Mesenchymal stem cell (in vitro differentiated cells and primary cell): Measurements from ENCODE around the gene NAB2.
"Not testable (repeated sequence)": the region's sequence is repeated elsewhere in the genome, so short reads cannot be mapped to it uniquely, and the experiment has no call there.

Experiments used
- DNase-seq: peaks from one replicate; pipeline ENCODE4 v3.0.0-alpha.2; 2013
- H2AFZ ChIP-seq: one replicate; pipeline ENCODE4 v1.6.1; 2013; ENCODE audit warnings: low read depth, mild to moderate bottlenecking, control low read depth, inconsistent platforms, low read length, moderate library complexity
- H2AK5ac ChIP-seq: 2 replicates; pipeline ENCODE4 v1.6.1; 2013; ENCODE audit warnings: low read length, moderate library complexity, mild to moderate bottlenecking, inconsistent platforms; ENCODE audit not compliant: severe bottlenecking
- H2BK120ac ChIP-seq: one replicate; pipeline ENCODE4 v1.6.1; 2013; ENCODE audit warnings: low read depth, mild to moderate bottlenecking, inconsistent platforms, low read length, moderate library complexity
- H2BK12ac ChIP-seq, 2 experiments: one replicate each; pipeline ENCODE4 v1.6.1; 2013; ENCODE audit warnings: inconsistent platforms in 2 of 2, low read length in 2 of 2, mild to moderate bottlenecking in 2 of 2, moderate library complexity in 2 of 2, control low read depth in 1 of 2
- H2BK15ac ChIP-seq: one replicate; pipeline ENCODE4 v1.6.1; 2013; ENCODE audit warnings: mild to moderate bottlenecking, low read depth, inconsistent platforms; ENCODE audit not compliant: poor library complexity, severe bottlenecking
- H2BK5ac ChIP-seq: 2 replicates; pipeline ENCODE4 v1.6.1; 2013; ENCODE audit warnings: low read depth, mild to moderate bottlenecking, low read length, control low read depth, inconsistent platforms; ENCODE audit not compliant: poor library complexity, severe bottlenecking
- H3K14ac ChIP-seq, 2 experiments: one replicate each; pipeline ENCODE4 v1.6.1; 2013; ENCODE audit warnings: inconsistent platforms in 2 of 2, low read length in 2 of 2, control low read depth in 1 of 2, mild to moderate bottlenecking in 1 of 2, moderate library complexity in 1 of 2
- H3K18ac ChIP-seq, 2 experiments: one replicate each; pipeline ENCODE4 v1.6.1; 2013; ENCODE audit warnings: inconsistent platforms in 2 of 2, low read length in 2 of 2, control low read depth in 1 of 2, low read depth in 1 of 2, mild to moderate bottlenecking in 1 of 2
- H3K23ac ChIP-seq, 2 experiments: one replicate each; pipeline ENCODE4 v1.6.1; 2013; ENCODE audit warnings: inconsistent platforms in 2 of 2, low read length in 2 of 2, mild to moderate bottlenecking in 2 of 2, moderate library complexity in 2 of 2, control low read depth in 1 of 2
- H3K27ac ChIP-seq: 2 replicates; pipeline ENCODE4 v1.5.1; 2013; ENCODE audit warnings: mild to moderate bottlenecking, moderate library complexity, low read length, control low read depth, inconsistent platforms; ENCODE audit not compliant: poor library complexity, severe bottlenecking
- H3K27me3 ChIP-seq, 2 experiments: 2 replicates each; pipeline versions ENCODE4 v1.6.1 to v1.7.0; 2013; ENCODE audit warnings: low read length in 2 of 2, mild to moderate bottlenecking in 2 of 2, moderate library complexity in 2 of 2, control low read depth in 1 of 2, inconsistent platforms in 1 of 2; ENCODE audit not compliant: control insufficient read depth in 1 of 2, insufficient read depth in 1 of 2
- H3K36me3 ChIP-seq, 2 experiments: 2 replicates each; pipeline versions ENCODE4 v1.6.1 to v1.7.0; 2013; ENCODE audit warnings: low read length in 2 of 2, control low read depth in 1 of 2, inconsistent platforms in 1 of 2, low read depth in 1 of 2, mild to moderate bottlenecking in 1 of 2; ENCODE audit not compliant: insufficient read depth in 2 of 2, control insufficient read depth in 1 of 2
- H3K4ac ChIP-seq, 2 experiments: one replicate each; pipeline ENCODE4 v1.6.1; 2013; ENCODE audit warnings: inconsistent platforms in 2 of 2, low read length in 2 of 2, mild to moderate bottlenecking in 2 of 2, moderate library complexity in 2 of 2, control low read depth in 1 of 2, low read depth in 1 of 2
- H3K4me1 ChIP-seq: 2 replicates; pipeline ENCODE4 v1.6.1; 2013; ENCODE audit warnings: low read depth, low read length, control low read depth; ENCODE audit not compliant: control insufficient read depth, insufficient read depth
- H3K4me2 ChIP-seq: 2 replicates; pipeline ENCODE4 v1.6.1; 2013; ENCODE audit warnings: low read length, mild to moderate bottlenecking, inconsistent platforms; ENCODE audit not compliant: poor library complexity, severe bottlenecking
- H3K4me3 ChIP-seq, 2 experiments: 2 replicates each; pipeline versions ENCODE4 v1.5.1 to v1.7.0; 2013; ENCODE audit warnings: low read length in 2 of 2, mild to moderate bottlenecking in 2 of 2, control low read depth in 1 of 2, low read depth in 1 of 2; ENCODE audit not compliant: insufficient read depth in 1 of 2
- H3K79me1 ChIP-seq: replicated peaks from 2 replicates; pipeline ENCODE4 v1.6.1; 2013; ENCODE audit warnings: mild to moderate bottlenecking, control low read depth, low read length, inconsistent platforms; ENCODE audit not compliant: poor library complexity, severe bottlenecking
- H3K9ac ChIP-seq: 2 replicates; pipeline ENCODE4 v1.7.0; 2013; ENCODE audit warnings: mild to moderate bottlenecking, low read length, moderate library complexity
- H3K9me3 ChIP-seq: 2 replicates; pipeline ENCODE4 v1.7.0; 2013; ENCODE audit warnings: mild to moderate bottlenecking, low read length; ENCODE audit not compliant: control insufficient read depth
- H4K8ac ChIP-seq: one replicate; pipeline ENCODE4 v1.6.1; 2013; ENCODE audit warnings: inconsistent platforms, mild to moderate bottlenecking, low read length, moderate library complexity
- H4K91ac ChIP-seq: one replicate; pipeline ENCODE4 v1.6.1; 2013; ENCODE audit warnings: mild to moderate bottlenecking, low read length, inconsistent platforms
- WGBS: methylation state at CpG from one replicate; pipeline ENCODE4 v1.1.7; 2013; ENCODE audit warnings: mixed read lengths; 5-methylcytosine and 5-hydroxymethylcytosine counted together

NAB2 gene

DNA sequence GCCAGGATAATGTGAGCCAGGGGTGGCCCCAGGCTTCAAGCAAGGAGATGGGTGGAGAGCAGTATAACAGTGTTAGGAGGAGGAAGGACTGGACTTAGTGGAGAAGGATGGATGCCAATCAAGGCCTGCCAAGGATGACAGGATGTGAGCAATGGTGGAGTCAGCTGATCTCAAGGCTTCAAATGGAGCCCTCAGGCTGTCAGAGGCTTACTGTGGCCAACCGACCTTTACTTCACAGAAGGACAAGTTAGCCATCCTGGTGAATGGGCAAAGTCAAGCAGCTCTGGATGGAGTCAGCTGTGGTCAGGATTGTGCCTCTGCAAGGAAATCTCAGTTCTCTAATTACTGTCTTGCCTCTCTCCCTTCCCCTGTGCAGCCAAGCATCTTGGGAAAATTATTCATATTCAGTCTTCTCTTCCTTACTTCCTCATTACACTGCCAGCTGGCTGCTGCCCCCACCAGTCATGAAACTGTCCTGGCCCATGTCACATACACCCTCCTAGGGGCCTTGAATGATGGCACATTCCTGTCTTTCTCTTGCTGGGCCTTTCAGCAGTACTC, 29.9 kb downstream of the NAB2 start:
- Histone ChIP-seq H2BK15ac (no peak overlapping the region), H2BK120ac (no peak overlapping the region), H2AK5ac (no peak overlapping the region), H3K27me3 (no peaks in the 10 kb centered on the region), H4K8ac (no peak overlapping the region), H3K27ac (no peak overlapping the region), H4K91ac (peak overlapping the region; percentile 7), H3K14ac (no peak overlapping the region), H3K36me3 (no peaks in the 10 kb centered on the region), H2BK5ac (no peak overlapping the region), H3K9me3 (no peaks in the 10 kb centered on the region), H3K4me1 (no peaks in the 10 kb centered on the region), H3K4me3 (no peak overlapping the region), H2AFZ (peak overlapping the region; percentile 60), H2BK12ac (no peak overlapping the region), H3K79me1 (no peaks in the 10 kb centered on the region), H3K23ac (no peak overlapping the region), H3K9ac (no peak overlapping the region), H3K4ac (no peak overlapping the region), H3K18ac (no peak overlapping the region), H3K4me2 (no peak overlapping the region)
- DNase-seq, result no peak
- 85% methylated on average over 1 of the region's 1 CpG for WGBS

DNA sequence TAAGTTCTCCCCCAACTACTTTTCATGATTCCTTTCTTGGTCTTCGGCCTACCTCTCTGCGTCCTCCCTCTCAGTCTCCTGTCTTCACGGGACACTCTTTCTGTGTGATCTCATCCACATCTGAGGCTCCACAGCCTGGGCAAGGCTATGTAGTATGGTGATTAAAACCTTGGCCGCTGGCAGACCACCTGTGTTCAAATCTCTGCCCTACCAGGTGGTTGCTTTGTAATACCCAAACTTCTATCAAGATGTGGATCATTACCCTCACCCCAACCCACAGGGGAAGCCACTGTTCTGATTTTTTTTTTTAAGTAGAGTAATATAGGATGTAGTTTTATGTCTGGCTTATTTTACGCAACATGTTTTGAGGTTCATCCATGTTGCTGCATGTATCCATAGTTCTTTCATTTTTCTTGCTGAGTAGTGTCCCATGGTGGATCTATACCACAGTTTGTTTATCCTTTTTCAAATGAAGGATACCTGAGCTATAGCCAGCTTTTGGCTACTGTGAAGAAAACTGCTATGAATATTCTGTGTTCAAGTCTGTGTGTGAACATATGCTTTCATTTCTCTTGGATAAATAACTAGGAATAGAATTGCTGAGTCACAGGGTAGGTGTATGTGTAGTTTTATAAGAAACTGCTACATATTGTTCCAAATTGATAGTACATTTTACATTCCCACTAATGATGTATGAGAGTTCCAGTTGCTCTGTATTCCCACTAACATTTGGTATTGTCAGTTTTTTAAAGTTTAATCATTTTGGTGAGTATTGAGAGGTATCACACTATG, 30.6 kb downstream of the NAB2 start:
- Histone ChIP-seq H3K79me1 (no peaks in the 10 kb centered on the region), H3K18ac (no peak overlapping the region), H3K4ac (no peak overlapping the region), H4K91ac (no peak overlapping the region), H3K14ac (no peak overlapping the region), H3K4me1 (no peaks in the 10 kb centered on the region), H3K27me3 (no peaks in the 10 kb centered on the region), H2BK120ac (no peak overlapping the region), H3K4me2 (no peak overlapping the region), H3K9me3 (no peaks in the 10 kb centered on the region), H3K27ac (no peak overlapping the region), H3K36me3 (no peaks in the 10 kb centered on the region), H2AFZ (peak overlapping the region; percentile 60), H2BK15ac (no peak overlapping the region), H2BK12ac (no peak overlapping the region), H2AK5ac (no peak overlapping the region), H2BK5ac (no peak overlapping the region), H3K9ac (no peak overlapping the region), H3K23ac (no peak overlapping the region), H3K4me3 (no peak overlapping the region), H4K8ac (no peak overlapping the region)
- 98% methylated on average over 3 of the region's 5 CpGs for WGBS
- DNase-seq, result no peak

GRCh38 chr12:57120718-57121117, 31.8 kb downstream of the NAB2 start:
- H3K4me2 ChIP-seq, H3K9me3 ChIP-seq, H2BK120ac ChIP-seq, H3K4me1 ChIP-seq, H3K27me3 ChIP-seq, H3K79me1 ChIP-seq, H3K4me3 ChIP-seq, H3K14ac ChIP-seq, H4K8ac ChIP-seq, H3K36me3 ChIP-seq, H2BK15ac ChIP-seq, H2BK5ac ChIP-seq, H2AFZ ChIP-seq, H3K18ac ChIP-seq, H3K23ac ChIP-seq, H4K91ac ChIP-seq, H2AK5ac ChIP-seq, DNase-seq, H3K27ac ChIP-seq, H2BK12ac ChIP-seq, H3K4ac ChIP-seq, H3K9ac ChIP-seq: not testable (repeated sequence)
- 93% methylated on average over 8 of the region's 11 CpGs for WGBS

DNA sequence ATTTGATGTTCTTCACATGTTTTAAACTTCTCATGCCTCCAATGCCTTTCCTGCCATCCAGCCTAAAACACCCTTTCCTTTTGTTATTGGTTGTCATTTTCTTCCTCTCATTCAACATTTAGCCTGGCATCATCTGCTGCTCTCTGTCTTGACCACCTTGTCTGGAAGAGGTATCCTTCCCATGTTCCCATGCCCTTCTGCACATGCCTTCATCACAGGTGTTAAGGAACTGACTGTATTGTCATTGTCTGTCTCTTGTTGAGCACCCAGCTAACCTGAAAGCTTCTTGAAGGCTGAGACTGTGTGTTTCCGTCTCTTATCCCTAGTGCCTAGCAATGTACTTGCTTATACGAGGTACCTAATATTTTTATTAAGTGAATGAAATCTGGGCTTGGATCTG, 34.9 kb downstream of the NAB2 start:
- Histone ChIP-seq H3K23ac (no peak overlapping the region), H3K9ac (no peak overlapping the region), H2BK15ac (no peak overlapping the region), H3K27ac (no peak overlapping the region), H2AFZ (no peak overlapping the region), H3K4me2 (no peak overlapping the region), H3K4ac (no peak overlapping the region), H2BK5ac (no peak overlapping the region), H2BK12ac (no peak overlapping the region), H4K91ac (no peak overlapping the region), H3K4me3 (no peak overlapping the region), H2AK5ac (no peak overlapping the region), H3K36me3 (no peaks in the 10 kb centered on the region), H3K79me1 (peaks cover 1% of the 10 kb centered on the region), H3K18ac (no peak overlapping the region), H4K8ac (no peak overlapping the region), H3K4me1 (peaks cover 4% of the 10 kb centered on the region), H2BK120ac (no peak overlapping the region), H3K27me3 (no peaks in the 10 kb centered on the region), H3K14ac (no peak overlapping the region), H3K9me3 (no peaks in the 10 kb centered on the region)
- whole genome bisulfite sequencing, result 33% methylated on average over 1 of the region's 2 CpGs
- no peak for DNase-seq
